OCI-LY3 (cell line): ENCODE data around the gene NOVA1.

Source experiments
- EZH2phosphoT487 ChIP-seq: fragments of 200-600 bp; shearing (Covaris generic); IDR thresholded peaks from 2 replicates; pipeline ENCODE4 v1.6.1; 2018; ENCODE audit warnings: antibody characterized with exemption, mixed run types, low read depth
- TF ChIP-seq, protein P1 (sequence below): fragments of 200-600, 300-600 bp; sonication (generic); IDR thresholded peaks from 2 replicates; pipeline ENCODE4 v1.5.1; 2014; ENCODE audit warnings: antibody characterized with exemption, low read length, low read depth

DNA sequence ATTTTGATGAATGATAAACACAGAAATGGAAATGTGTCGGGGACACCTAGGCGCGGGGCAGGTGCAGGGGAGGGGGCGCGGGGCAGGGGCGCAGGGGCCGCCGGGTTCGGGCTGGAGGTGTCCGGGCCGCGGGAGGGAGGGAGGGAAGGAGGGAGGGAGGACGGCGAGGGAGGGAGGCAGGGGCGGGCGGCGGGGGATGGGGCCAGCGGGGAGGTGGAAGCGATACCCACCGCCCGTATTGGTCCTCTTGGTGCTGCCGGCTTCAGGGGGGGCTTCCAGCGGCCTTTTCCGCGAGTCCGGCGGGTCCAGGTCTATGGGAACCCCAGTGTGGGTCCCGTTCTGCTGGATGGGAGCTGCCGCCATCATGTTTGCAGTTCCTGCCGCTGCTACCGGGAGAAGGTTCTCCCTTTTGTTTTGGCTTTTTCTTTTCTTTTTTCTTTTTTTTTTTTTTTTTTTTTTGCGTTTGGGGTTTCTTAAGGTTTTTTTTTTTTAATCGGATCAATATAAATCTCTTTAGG is 703 bp downstream of the NOVA1 start:
- TF ChIP-seq, protein P1, sequence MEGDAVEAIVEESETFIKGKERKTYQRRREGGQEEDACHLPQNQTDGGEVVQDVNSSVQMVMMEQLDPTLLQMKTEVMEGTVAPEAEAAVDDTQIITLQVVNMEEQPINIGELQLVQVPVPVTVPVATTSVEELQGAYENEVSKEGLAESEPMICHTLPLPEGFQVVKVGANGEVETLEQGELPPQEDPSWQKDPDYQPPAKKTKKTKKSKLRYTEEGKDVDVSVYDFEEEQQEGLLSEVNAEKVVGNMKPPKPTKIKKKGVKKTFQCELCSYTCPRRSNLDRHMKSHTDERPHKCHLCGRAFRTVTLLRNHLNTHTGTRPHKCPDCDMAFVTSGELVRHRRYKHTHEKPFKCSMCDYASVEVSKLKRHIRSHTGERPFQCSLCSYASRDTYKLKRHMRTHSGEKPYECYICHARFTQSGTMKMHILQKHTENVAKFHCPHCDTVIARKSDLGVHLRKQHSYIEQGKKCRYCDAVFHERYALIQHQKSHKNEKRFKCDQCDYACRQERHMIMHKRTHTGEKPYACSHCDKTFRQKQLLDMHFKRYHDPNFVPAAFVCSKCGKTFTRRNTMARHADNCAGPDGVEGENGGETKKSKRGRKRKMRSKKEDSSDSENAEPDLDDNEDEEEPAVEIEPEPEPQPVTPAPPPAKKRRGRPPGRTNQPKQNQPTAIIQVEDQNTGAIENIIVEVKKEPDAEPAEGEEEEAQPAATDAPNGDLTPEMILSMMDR = no peak
- TF ChIP-seq EZH2phosphoT487 = no peak
